ENCODE results near the gene PIGQ. TPM values are rescaled to one million over a fixed set of nuclear protein-coding genes. Genes with fewer than 3 reads are reported as not detected.

Gene PIGQ
- total RNA-seq, 1 donor from 2014 or later = 63.6 TPM

DNA sequence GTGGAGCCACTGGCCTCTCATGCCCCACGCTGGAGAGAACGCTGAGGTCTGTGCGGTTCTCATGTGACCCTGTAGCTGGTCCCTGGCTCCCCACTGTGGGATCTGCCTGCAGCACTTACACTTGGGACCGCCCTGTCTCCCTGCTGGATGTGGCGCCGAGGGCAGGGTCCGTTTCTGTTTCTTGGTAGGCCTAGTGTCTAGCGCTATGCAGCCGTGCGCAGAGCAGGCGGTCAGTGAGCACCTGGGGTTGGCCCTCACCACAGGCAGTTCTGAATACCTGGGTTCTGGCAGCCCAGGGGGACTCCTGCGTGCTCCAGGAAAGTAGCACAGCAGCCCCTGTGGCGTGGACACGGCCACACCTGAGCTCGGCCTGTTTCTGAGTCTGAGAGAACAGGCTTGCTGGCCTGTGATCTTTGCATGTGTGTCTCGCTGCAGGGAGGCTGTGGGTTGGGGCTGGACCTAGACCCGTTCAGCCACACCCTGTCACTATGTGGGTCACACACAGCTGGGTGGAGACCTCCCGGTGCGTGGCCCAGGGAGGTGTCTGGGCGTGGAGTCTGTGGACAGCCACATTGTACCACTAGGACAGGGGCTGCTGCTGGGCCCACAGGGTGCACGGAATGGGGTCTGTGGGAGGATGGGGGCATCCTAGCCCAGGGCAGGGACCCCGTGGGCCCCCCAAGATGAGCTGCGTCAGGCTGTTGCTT, 39.5 kb upstream of the PIGQ start:
- H3K4me3 Mint-ChIP-seq (ENCODE audit: unreplicated experiment) = peak overlapping the region; percentile 57

DNA sequence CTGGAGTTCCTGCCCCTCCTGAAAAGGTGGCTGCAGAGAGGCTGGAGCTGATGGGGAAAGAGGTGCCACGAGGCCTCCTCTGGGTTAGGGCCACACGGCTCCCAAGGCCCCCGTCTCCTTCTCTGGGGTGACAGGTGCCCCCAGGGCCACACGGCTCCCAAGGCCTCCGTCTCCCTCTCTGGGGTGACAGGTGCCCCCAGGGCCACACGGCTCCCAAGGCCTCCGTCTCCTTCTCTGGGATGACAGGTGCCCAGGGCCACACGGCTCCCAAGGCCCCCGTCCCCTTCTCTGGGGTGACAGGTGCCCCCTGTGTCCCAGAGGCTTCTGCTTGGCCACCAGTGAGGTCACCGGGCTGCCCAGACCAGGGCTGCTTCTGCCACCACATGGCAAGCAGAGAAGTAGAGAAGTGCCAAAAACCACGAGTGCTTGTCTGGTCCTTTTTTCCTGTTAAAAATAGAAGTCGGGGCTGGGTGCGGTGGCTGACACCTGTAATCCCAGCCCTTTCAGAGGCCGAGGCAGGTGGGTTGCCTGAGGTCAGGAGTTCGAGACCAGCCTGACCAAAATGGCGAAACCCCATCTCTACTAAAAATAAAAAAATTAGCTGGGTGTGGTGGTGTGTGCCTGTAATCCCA, 38.2 kb upstream of the PIGQ start:
- no peaks in the 10 kb centered on the region for H3K36me3 Mint-ChIP-seq (ENCODE audit: unreplicated experiment)
- TF ChIP-seq, protein P1, sequence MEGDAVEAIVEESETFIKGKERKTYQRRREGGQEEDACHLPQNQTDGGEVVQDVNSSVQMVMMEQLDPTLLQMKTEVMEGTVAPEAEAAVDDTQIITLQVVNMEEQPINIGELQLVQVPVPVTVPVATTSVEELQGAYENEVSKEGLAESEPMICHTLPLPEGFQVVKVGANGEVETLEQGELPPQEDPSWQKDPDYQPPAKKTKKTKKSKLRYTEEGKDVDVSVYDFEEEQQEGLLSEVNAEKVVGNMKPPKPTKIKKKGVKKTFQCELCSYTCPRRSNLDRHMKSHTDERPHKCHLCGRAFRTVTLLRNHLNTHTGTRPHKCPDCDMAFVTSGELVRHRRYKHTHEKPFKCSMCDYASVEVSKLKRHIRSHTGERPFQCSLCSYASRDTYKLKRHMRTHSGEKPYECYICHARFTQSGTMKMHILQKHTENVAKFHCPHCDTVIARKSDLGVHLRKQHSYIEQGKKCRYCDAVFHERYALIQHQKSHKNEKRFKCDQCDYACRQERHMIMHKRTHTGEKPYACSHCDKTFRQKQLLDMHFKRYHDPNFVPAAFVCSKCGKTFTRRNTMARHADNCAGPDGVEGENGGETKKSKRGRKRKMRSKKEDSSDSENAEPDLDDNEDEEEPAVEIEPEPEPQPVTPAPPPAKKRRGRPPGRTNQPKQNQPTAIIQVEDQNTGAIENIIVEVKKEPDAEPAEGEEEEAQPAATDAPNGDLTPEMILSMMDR (IDR thresholded peaks at IDR 0.05) = no peak
- peaks cover 42% of the 10 kb centered on the region for H3K4me1 Mint-ChIP-seq (ENCODE audit: unreplicated experiment)
- H3K27me3 Mint-ChIP-seq (ENCODE audit: unreplicated experiment) = no peaks in the 10 kb centered on the region
- no peak for DNase-seq (ENCODE audit: extremely low spot score, unreplicated experiment)
- no peak overlapping the region for H3K4me3 Mint-ChIP-seq (ENCODE audit: unreplicated experiment)
- H3K27ac Mint-ChIP-seq (ENCODE audit: unreplicated experiment) = no peak overlapping the region
- no peaks in the 10 kb centered on the region for H3K9me3 Mint-ChIP-seq (ENCODE audit: unreplicated experiment)

More for the DNA sequence above, 39.5 kb upstream of the PIGQ start:
- TF ChIP-seq, protein P1 (IDR thresholded peaks at IDR 0.05) = no peak
- no peaks in the 10 kb centered on the region for H3K27me3 Mint-ChIP-seq (ENCODE audit: unreplicated experiment)
- H3K9me3 Mint-ChIP-seq (ENCODE audit: unreplicated experiment) = no peaks in the 10 kb centered on the region
- peak overlapping the region; percentile 82 for H3K27ac Mint-ChIP-seq (ENCODE audit: unreplicated experiment)
- no peak for DNase-seq (ENCODE audit: extremely low spot score, unreplicated experiment)
- peaks cover 2% of the 10 kb centered on the region for H3K36me3 Mint-ChIP-seq (ENCODE audit: unreplicated experiment)
- H3K4me1 Mint-ChIP-seq (ENCODE audit: unreplicated experiment) = peaks cover 47% of the 10 kb centered on the region

DNA sequence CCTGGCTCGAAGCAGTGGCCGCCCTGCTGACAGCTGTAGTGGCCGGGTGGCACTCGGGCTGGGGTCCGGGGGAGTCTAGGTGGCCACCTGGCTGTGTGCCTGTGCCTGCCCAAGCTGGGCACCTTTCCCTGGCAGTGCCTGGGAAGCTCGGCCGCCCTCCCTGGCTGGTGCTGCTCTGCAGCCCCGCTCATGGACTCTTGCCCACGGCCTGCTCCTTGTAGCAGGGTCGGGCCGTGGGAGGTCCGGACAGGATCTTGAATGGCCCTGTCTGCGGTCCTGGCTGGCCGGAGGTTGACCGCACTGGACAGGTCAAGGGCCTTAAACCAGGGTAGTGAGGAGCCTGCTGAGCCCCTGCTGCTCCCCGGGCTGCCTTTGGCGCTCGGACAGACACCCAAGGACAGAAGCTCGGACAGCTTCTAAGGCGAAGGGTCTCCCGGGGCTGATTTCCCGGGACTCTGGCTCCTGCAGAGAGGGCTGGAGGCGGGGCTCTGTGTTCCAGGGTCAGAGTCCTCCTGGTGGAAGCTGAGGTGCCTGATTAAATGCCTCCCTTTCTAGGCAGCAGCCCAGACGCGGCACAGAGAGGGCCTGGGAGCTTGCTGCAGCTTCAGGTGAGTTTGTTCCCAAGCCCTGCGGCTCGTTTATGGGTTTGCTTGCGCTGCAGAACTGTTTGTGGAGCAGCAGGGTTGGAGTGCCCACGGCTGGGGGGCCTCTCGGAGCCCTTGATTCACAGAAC, 36.2 kb upstream of the PIGQ start:
- H3K36me3 Mint-ChIP-seq (ENCODE audit: unreplicated experiment) = no peaks in the 10 kb centered on the region
- TF ChIP-seq, protein P1 (IDR thresholded peaks at IDR 0.05) = no peak
- no peak for DNase-seq (ENCODE audit: extremely low spot score, unreplicated experiment)
- peak overlapping the region; percentile 31 for H3K27ac Mint-ChIP-seq (ENCODE audit: unreplicated experiment)
- H3K4me3 Mint-ChIP-seq (ENCODE audit: unreplicated experiment) = no peak overlapping the region
- H3K4me1 Mint-ChIP-seq (ENCODE audit: unreplicated experiment) = peaks cover 41% of the 10 kb centered on the region
- H3K27me3 Mint-ChIP-seq (ENCODE audit: unreplicated experiment) = no peaks in the 10 kb centered on the region
- H3K9me3 Mint-ChIP-seq (ENCODE audit: unreplicated experiment) = no peaks in the 10 kb centered on the region

DNA sequence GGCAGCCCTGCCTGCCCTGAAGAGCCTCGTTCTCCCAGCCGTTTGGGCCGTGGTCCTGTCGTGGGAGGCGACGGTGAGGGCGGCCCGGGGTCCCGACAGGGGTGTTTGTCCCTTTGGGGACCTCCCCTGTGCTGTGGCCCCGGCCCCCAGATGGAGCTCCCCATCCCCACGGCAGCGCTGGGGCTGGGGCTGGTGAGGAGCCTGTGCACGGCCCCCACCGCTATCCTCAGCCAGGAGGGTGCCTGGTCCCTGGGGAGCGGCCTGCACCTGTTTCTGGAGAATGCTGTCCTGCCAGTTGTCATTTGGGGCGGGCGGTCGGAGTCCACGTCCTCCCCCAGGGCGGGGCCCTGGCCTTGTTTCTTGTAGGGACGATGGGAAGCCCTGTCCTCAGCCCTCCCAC, 35.6 kb upstream of the PIGQ start:
- Mint-ChIP-seq H3K4me1 (ENCODE audit: unreplicated experiment) (peaks cover 39% of the 10 kb centered on the region), H3K27ac (ENCODE audit: unreplicated experiment) (peak overlapping the region; percentile 10), H3K36me3 (ENCODE audit: unreplicated experiment) (no peaks in the 10 kb centered on the region), H3K4me3 (ENCODE audit: unreplicated experiment) (no peak overlapping the region), H3K9me3 (ENCODE audit: unreplicated experiment) (no peaks in the 10 kb centered on the region), H3K27me3 (ENCODE audit: unreplicated experiment) (no peaks in the 10 kb centered on the region)
- TF ChIP-seq, protein P1 (IDR thresholded peaks at IDR 0.05) = no peak
- no peak for DNase-seq (ENCODE audit: extremely low spot score, unreplicated experiment)
